Esophagus squamous epithelium (tissue), 5 donors: ENCODE results near the gene POU3F4. TPM values are rescaled to one million over a fixed set of nuclear protein-coding genes. Genes with fewer than 3 reads are reported as not detected.

Source experiments
- DNase-seq: peaks from one replicate; lab custom pipeline; 2025; lab: John Stamatoyannopoulos, UW
- H3K27ac ChIP-seq, 4 donors: fragments of 200-600 bp; sonication (generic); one replicate each; pipeline ENCODE4 v1.5.1; 2016 to 2019; ENCODE audit warnings: mild to moderate bottlenecking in 1 of 4
- H3K27me3 ChIP-seq, 4 donors: fragments of 200-600 bp; sonication (generic); 1 replicate in 3 of 4; 2 replicates in 1 of 4; pipeline versions ENCODE4 v1.5.1 to v1.6.0; 2017 to 2021; ENCODE audit warnings: antibody characterized with exemption in 1 of 4
- H3K36me3 ChIP-seq, 3 donors: fragments of 200-600 bp; sonication (generic); one replicate each; pipeline ENCODE4 v1.5.1; 2016 to 2019
- H3K4me1 ChIP-seq, 3 donors: fragments of 200-600 bp; sonication (generic); one replicate each; pipeline ENCODE4 v1.5.1; 2017 to 2019
- H3K4me3 ChIP-seq, 4 donors: fragments of 200-600 bp; sonication (generic); 1 replicate in 3 of 4; 2 replicates in 1 of 4; pipeline ENCODE4 v1.5.1; 2016 to 2019; ENCODE audit warnings: mild to moderate bottlenecking in 2 of 4, moderate library complexity in 1 of 4
- H3K9me3 ChIP-seq, 3 donors: fragments of 200-600 bp; sonication (generic); one replicate each; pipeline ENCODE4 v1.5.1; 2016 to 2019
- CTCF ChIP-seq, 6 experiments: fragments of 450-650 bp in 4 of 6; fragments of 200-600 bp in 2 of 6; sonication (generic) in 2 of 6; IDR thresholded peaks; one replicate each; pipeline ENCODE4 v1.5.1; 2016 to 2019; ENCODE audit warnings: antibody characterized with exemption in 6 of 6, mild to moderate bottlenecking in 4 of 6, moderate library complexity in 4 of 6
- POLR2A ChIP-seq, 4 donors: fragments of 450-650 bp; IDR thresholded peaks; one replicate each; pipeline ENCODE4 v1.6.1; 2017; ENCODE audit warnings: antibody characterized with exemption in 4 of 4, mild to moderate bottlenecking in 4 of 4, moderate library complexity in 3 of 4
- WGBS, 2 donors: methylation state at CpG; one replicate each; pipeline ENCODE4 v1.1.5; 2018; 5-methylcytosine and 5-hydroxymethylcytosine counted together
- intact Hi-C: fragments of 100-400 bp; cut with DNase I; formaldehyde crosslinking; loops from one replicate; pipeline ENCODE4 v1.15.0; 2022
- total RNA-seq, 4 donors: library from RNA; depleted of rRNA; stranded (reverse); fragments of >200 nt; gene quantifications; one replicate each; pipeline ENCODE4 v1.1.0, GENCODE V29; 2016
- donor health status: DM: yes; HTN: yes; CAD: no.

The POU3F4 gene
- total RNA-seq, 4 donors from 2014 or later: not detected

- DNase-seq: no peak
- Histone ChIP-seq H3K9me3 (no peaks in the 10 kb centered on the region), H3K4me1 (peaks cover 0 to 27% (median 0%) of the 10 kb centered on the region in 3 donors), H3K27me3 (peaks cover 0 to 66% (median 13%) of the 10 kb centered on the region in 4 donors), H3K4me3 (no peak overlapping the region), H3K36me3 (no peaks in the 10 kb centered on the region), H3K27ac (no peak overlapping the region)
- intact Hi-C loops: no loop called here
- WGBS, 2 donors: 10 to 56% methylated on average over 12 to 15 of the region's 17 CpGs
- TF ChIP-seq CTCF (IDR thresholded peaks at IDR 0.05) (no peak), POLR2A (IDR thresholded peaks at IDR 0.05) (no peak)
These were observed 3.1 kb downstream of the POU3F4 start for GRCh38 chrX:83511208-83511607.

GRCh38 chrX:83512111-83512510, 4.0 kb downstream of the POU3F4 start:
- Histone ChIP-seq H3K9me3 (no peaks in the 10 kb centered on the region), H3K27me3 (peaks cover 0 to 57% (median 11%) of the 10 kb centered on the region in 4 donors), H3K4me1 (peaks cover 0 to 27% (median 0%) of the 10 kb centered on the region in 3 donors), H3K36me3 (no peaks in the 10 kb centered on the region), H3K27ac (no peak overlapping the region), H3K4me3 (no peak overlapping the region)
- no peak for TF ChIP-seq CTCF (IDR thresholded peaks at IDR 0.05)
- TF ChIP-seq POLR2A (IDR thresholded peaks at IDR 0.05): no peak
- intact Hi-C loops: no loop called here
- DNase-seq: no peak
- 65 to 66% methylated on average over 9 to 14 of the region's 14 CpGs for WGBS, 2 donors

GRCh38 chrX:83516597-83516996, 8.5 kb downstream of the POU3F4 start:
- TF ChIP-seq CTCF (IDR thresholded peaks at IDR 0.05) (no peak), POLR2A (IDR thresholded peaks at IDR 0.05) (no peak)
- WGBS, 2 donors: 57 to 67% methylated on average over 1 of the region's 1 CpG
- Histone ChIP-seq H3K4me1 (no peaks in the 10 kb centered on the region), H3K4me3 (no peak overlapping the region), H3K27me3 (peaks cover 0 to 12% (median 3%) of the 10 kb centered on the region in 4 donors), H3K27ac (no peak overlapping the region), H3K9me3 (no peaks in the 10 kb centered on the region), H3K36me3 (no peaks in the 10 kb centered on the region)
- DNase-seq: no peak
- intact Hi-C loops: no loop called here

GRCh38 chrX:83521905-83522304, 13.8 kb downstream of the POU3F4 start:
- Histone ChIP-seq H3K4me3 (no peak overlapping the region), H3K9me3 (no peaks in the 10 kb centered on the region), H3K4me1 (no peaks in the 10 kb centered on the region), H3K27ac (no peak overlapping the region), H3K36me3 (no peaks in the 10 kb centered on the region), H3K27me3 (no peaks in the 10 kb centered on the region)
- TF ChIP-seq POLR2A (IDR thresholded peaks at IDR 0.05): no peak
- TF ChIP-seq CTCF (IDR thresholded peaks at IDR 0.05): no peak
- WGBS, 2 donors: 69 to 100% methylated on average over 1 of the region's 1 CpG
- intact Hi-C loops: no loop called here
- DNase-seq: no peak

- Histone ChIP-seq H3K4me1 (no peaks in the 10 kb centered on the region), H3K4me3 (no peak overlapping the region), H3K9me3 (no peaks in the 10 kb centered on the region), H3K36me3 (no peaks in the 10 kb centered on the region), H3K27me3 (no peaks in the 10 kb centered on the region), H3K27ac (no peak overlapping the region)
- DNase-seq: no peak
- no peak for TF ChIP-seq POLR2A (IDR thresholded peaks at IDR 0.05)
- no peak for TF ChIP-seq CTCF (IDR thresholded peaks at IDR 0.05)
- intact Hi-C loops: no loop called here
- WGBS, 2 donors: 44 to 71% methylated on average over 1 of the region's 1 CpG
These were observed 21.9 kb downstream of the POU3F4 start for GRCh38 chrX:83529950-83530349.
